Chondrocyte (in vitro differentiated cells): ENCODE data around the gene USHBP1. TPM values are rescaled to one million over a fixed set of nuclear protein-coding genes. Genes with fewer than 3 reads are reported as not detected.

Experiments
- DNase-seq: peaks from one replicate; pipeline ENCODE4 v3.0.0; 2021; ENCODE audit warnings: mixed read lengths, low spot score
- H3K27ac Mint-ChIP-seq: one replicate; pipeline ENCODE4 v1.8.0; 2021; ENCODE audit warnings: mild to moderate bottlenecking, moderate library complexity, mixed read lengths; ENCODE audit not compliant: unreplicated experiment
- H3K27me3 Mint-ChIP-seq: 2 replicates; pipeline ENCODE4 v1.8.0; 2021; ENCODE audit warnings: low read depth, mixed read lengths
- H3K36me3 Mint-ChIP-seq: 2 replicates; pipeline ENCODE4 v1.8.0; 2021; ENCODE audit warnings: low read depth, mixed read lengths
- H3K4me1 Mint-ChIP-seq: 2 replicates; pipeline ENCODE4 v1.8.0; 2021; ENCODE audit warnings: low read depth, mild to moderate bottlenecking, mixed read lengths
- H3K4me3 Mint-ChIP-seq: one replicate; pipeline ENCODE4 v1.8.0; 2021; ENCODE audit warnings: mild to moderate bottlenecking, moderate library complexity, mixed read lengths; ENCODE audit not compliant: unreplicated experiment
- H3K9me3 Mint-ChIP-seq: 2 replicates; pipeline ENCODE4 v1.8.0; 2021; ENCODE audit warnings: low read depth, mixed read lengths
- total RNA-seq: library from RNA; stranded (reverse); gene quantifications from 3 replicates; pipeline ENCODE4 v1.2.1, GENCODE V29; 2021
- TF ChIP-seq, protein P1 (sequence below): fragments of 200-600 bp; sonication (generic); IDR thresholded peaks from 2 replicates; pipeline ENCODE4 v1.5.0; 2021; ENCODE audit warnings: antibody characterized with exemption, mild to moderate bottlenecking, moderate library complexity

Gene USHBP1
- total RNA-seq, 1 donor from 2014 or later = not detected

DNA sequence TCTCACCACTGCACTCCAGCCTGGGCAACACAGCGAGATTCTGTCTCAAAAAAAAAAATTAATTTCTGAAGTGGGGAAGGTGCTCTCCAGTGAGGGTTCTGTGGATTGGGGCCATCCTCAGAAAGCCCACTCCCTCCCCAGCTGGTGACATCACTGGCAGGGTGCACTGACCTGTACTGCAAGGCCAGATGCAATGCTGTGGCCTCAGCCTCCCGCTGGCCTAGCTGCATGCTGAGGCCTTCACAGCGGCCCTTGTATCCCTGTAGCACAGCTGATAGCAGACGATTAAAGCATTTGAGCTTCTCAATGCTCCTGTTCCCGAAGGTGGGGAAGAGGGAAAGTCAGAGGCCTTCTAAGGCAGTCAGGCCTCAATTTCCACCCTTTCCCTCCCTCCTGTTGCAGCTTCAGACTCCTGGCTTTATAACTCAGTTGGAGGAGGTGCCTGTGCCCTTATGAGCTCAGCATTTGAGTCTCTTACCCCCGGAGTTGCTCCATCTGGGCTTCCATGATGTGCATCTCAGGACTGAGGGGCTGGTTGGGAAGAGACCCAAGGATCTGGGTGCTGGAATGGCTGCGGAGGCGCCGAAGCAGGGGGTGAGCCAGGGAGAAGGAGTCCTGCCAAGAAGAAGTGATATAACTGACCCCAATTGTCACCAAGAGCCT is 5.3 kb downstream of the USHBP1 start:
- DNase-seq = no peak
- Mint-ChIP-seq H3K27me3 (peaks cover 2% of the 10 kb centered on the region), H3K9me3 (no peaks in the 10 kb centered on the region), H3K36me3 (no peaks in the 10 kb centered on the region), H3K4me3 (no peak overlapping the region), H3K27ac (no peak overlapping the region), H3K4me1 (peaks cover 10% of the 10 kb centered on the region)
- TF ChIP-seq, protein P1, sequence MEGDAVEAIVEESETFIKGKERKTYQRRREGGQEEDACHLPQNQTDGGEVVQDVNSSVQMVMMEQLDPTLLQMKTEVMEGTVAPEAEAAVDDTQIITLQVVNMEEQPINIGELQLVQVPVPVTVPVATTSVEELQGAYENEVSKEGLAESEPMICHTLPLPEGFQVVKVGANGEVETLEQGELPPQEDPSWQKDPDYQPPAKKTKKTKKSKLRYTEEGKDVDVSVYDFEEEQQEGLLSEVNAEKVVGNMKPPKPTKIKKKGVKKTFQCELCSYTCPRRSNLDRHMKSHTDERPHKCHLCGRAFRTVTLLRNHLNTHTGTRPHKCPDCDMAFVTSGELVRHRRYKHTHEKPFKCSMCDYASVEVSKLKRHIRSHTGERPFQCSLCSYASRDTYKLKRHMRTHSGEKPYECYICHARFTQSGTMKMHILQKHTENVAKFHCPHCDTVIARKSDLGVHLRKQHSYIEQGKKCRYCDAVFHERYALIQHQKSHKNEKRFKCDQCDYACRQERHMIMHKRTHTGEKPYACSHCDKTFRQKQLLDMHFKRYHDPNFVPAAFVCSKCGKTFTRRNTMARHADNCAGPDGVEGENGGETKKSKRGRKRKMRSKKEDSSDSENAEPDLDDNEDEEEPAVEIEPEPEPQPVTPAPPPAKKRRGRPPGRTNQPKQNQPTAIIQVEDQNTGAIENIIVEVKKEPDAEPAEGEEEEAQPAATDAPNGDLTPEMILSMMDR = no peak

DNA sequence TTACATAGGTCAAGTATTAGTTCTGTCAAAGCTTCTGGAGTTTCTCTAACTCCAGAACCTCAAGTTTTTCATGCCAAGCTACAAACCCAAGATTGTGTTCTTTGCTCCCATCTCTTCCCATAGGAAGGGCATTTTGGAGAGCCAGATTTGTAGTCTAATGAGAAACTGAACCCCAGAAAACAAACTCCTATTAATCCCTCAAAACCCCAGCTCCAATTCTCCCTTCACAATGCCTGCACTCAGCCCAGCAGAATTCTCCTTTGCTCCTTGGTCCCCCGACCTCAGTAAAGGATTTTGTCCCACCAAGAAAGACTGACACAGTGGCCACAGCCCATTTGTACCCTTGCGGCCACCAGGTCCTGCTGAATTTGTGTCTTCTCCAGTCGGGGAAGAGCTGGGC is 8.4 kb downstream of the USHBP1 start:
- H3K36me3 Mint-ChIP-seq = no peaks in the 10 kb centered on the region
- peaks cover 2% of the 10 kb centered on the region for H3K27me3 Mint-ChIP-seq
- H3K9me3 Mint-ChIP-seq = no peaks in the 10 kb centered on the region
- no peak for DNase-seq
- H3K4me3 Mint-ChIP-seq = no peak overlapping the region
- peaks cover 10% of the 10 kb centered on the region for H3K4me1 Mint-ChIP-seq
- TF ChIP-seq, protein P1 = no peak
- H3K27ac Mint-ChIP-seq = no peak overlapping the region

DNA sequence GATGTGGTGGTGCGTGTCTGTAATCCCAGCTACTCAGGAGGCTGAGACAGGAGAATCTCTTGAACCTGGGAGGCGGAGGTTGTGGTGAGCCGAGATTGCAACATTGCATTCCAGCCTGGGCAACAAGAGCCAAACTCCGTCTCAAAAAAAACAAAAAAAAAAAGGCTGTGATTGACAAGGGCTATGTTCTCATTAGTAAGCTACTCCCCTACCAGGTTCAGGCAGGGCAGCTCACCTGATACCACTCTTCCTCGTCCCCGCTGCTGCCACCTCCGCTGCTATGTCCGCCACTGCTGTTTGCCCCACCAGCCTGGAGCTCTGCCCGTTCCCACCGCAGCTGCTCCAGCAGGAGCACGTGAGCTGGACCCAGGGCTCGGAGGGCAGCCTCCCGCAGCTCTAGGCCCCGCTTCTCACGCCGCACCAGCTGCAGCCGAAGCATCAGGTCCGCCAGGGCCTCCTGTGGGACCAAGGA is 9.4 kb downstream of the USHBP1 start:
- DNase-seq = no peak
- TF ChIP-seq, protein P1 = no peak
- Mint-ChIP-seq H3K36me3 (no peaks in the 10 kb centered on the region), H3K9me3 (no peaks in the 10 kb centered on the region), H3K4me3 (no peak overlapping the region), H3K27me3 (no peaks in the 10 kb centered on the region), H3K4me1 (peaks cover 7% of the 10 kb centered on the region), H3K27ac (no peak overlapping the region)

DNA sequence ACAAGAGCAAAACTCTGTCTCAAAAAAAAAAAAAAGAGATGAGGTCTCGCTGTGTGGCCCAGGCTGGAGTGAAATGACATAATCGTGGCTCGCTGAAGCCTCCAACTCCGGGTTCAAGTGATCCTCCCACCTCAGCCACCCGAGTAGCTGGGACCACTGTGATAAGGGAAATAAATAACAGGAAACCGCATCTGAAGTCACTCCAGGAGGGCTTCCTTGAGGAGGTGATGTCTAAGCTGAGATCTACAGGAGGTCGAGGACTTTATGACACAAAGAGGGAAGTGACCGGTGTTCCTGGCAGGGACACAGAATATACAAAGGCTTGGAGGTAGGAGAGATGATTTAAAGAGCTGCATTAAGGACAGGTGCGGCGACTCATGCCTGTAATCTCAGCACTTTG is 9.9 kb downstream of the USHBP1 start:
- TF ChIP-seq, protein P1 = no peak
- Mint-ChIP-seq H3K4me1 (peaks cover 7% of the 10 kb centered on the region), H3K4me3 (no peak overlapping the region), H3K9me3 (no peaks in the 10 kb centered on the region), H3K27ac (no peak overlapping the region), H3K27me3 (no peaks in the 10 kb centered on the region), H3K36me3 (no peaks in the 10 kb centered on the region)
- DNase-seq = no peak

DNA sequence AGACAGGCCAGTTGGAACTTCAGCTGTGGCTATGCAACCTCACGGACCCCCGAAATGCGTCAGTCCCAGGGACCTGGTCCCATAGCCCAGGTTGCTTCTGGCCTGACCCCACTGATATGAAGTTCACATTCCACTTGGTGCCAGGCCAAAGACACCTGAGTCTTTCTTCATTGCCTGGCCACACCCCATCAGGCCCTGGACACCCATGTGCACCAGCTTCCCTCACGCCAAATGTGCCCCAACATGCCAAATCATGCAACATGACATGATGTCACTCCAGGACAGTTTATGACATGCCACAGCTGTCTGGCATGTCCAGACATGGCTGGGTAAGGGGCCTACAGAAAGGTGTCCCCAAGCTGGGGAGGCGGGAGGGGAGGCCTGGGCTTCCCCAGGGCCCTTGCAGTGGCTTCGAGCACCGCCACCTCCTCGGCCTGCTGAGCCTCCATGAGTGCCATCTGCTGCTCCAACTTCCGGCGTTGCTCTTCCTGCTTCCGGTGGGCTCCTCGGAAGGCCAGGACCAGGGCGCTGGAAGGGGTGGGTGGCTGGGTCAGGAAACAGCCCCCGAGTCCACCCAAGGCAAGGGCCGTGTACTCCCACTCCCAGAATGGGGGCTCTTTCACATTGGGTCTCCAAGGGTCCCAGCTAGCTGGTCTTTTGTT is 14.5 kb downstream of the USHBP1 start:
- no peaks in the 10 kb centered on the region for H3K27me3 Mint-ChIP-seq
- TF ChIP-seq, protein P1 = no peak
- no peaks in the 10 kb centered on the region for H3K9me3 Mint-ChIP-seq
- peaks cover 28% of the 10 kb centered on the region for H3K4me1 Mint-ChIP-seq
- DNase-seq = no peak
- no peak overlapping the region for H3K4me3 Mint-ChIP-seq
- no peaks in the 10 kb centered on the region for H3K36me3 Mint-ChIP-seq
- no peak overlapping the region for H3K27ac Mint-ChIP-seq
